DND-41 (cell line): Measurements from ENCODE around the gene DNAH8.

Experiments used
- ATAC-seq: fragments of 200-7000 bp; cut with Tn5 transposase; 3 replicates; pipeline ENCODE4 v1.9.1; 2021; ENCODE audit warnings: low read depth; ENCODE audit not compliant: insufficient read depth
- DNase-seq: peaks from one replicate; pipeline ENCODE4 v3.0.0-alpha.2; 2020
- H2AFZ ChIP-seq: 2 replicates; pipeline ENCODE4 v1.6.0; 2012; ENCODE audit warnings: low read depth, low read length
- H3K27ac ChIP-seq: 2 replicates; pipeline ENCODE4 v1.5.1; 2012; ENCODE audit warnings: low read length, inconsistent platforms
- H3K27me3 ChIP-seq: fragments of 200-600 bp; sonication (generic); 2 replicates; pipeline ENCODE4 v1.6.0; 2012; ENCODE audit warnings: low read length, mild to moderate bottlenecking, inconsistent platforms; ENCODE audit not compliant: insufficient read depth, poor library complexity
- H3K36me3 ChIP-seq: 2 replicates; pipeline ENCODE4 v1.5.1; 2012; ENCODE audit warnings: low read length, inconsistent platforms; ENCODE audit not compliant: insufficient read depth
- H3K4me1 ChIP-seq: 2 replicates; pipeline ENCODE4 v1.5.1; 2012; ENCODE audit warnings: mild to moderate bottlenecking, low read length; ENCODE audit not compliant: insufficient read depth
- H3K4me2 ChIP-seq: 2 replicates; pipeline ENCODE4 v1.6.0; 2012; ENCODE audit warnings: mild to moderate bottlenecking, moderate library complexity, low read length, inconsistent platforms; ENCODE audit not compliant: insufficient read depth
- H3K4me3 ChIP-seq, 2 experiments: fragments of 200-600 bp in 1 of 2; shearing (Covaris generic) in 1 of 2; 2 replicates each; pipeline ENCODE4 v1.5.1; 2012 to 2016; ENCODE audit warnings: inconsistent platforms in 2 of 2, low read length in 2 of 2, mild to moderate bottlenecking in 2 of 2, low read depth in 1 of 2, moderate library complexity in 1 of 2
- H3K79me2 ChIP-seq: 2 replicates; pipeline ENCODE4 v1.6.0; 2012; ENCODE audit warnings: low read length, inconsistent platforms; ENCODE audit not compliant: insufficient read depth
- H3K9ac ChIP-seq: 2 replicates; pipeline ENCODE4 v1.6.0; 2012; ENCODE audit warnings: low read depth, mild to moderate bottlenecking, inconsistent platforms, low read length, moderate library complexity
- H3K9me3 ChIP-seq: 2 replicates; pipeline ENCODE4 v1.5.1; 2012; ENCODE audit warnings: low read length, moderate library complexity, mild to moderate bottlenecking, inconsistent platforms; ENCODE audit not compliant: insufficient read depth, severe bottlenecking
- H4K20me1 ChIP-seq: 2 replicates; pipeline ENCODE4 v1.6.0; 2012; ENCODE audit warnings: low read length; ENCODE audit not compliant: insufficient read depth
- EZH2 ChIP-seq: IDR thresholded peaks from 3 replicates; pipeline ENCODE4 v1.6.1; 2012; ENCODE audit warnings: borderline replicate concordance, low read depth, mild to moderate bottlenecking, moderate library complexity, low read length, inconsistent platforms; ENCODE audit not compliant: severe bottlenecking
- TF ChIP-seq, protein P1 (sequence below): IDR thresholded peaks from 2 replicates; pipeline ENCODE4 v1.5.1; 2012; ENCODE audit warnings: borderline replicate concordance, low read length, moderate library complexity, mild to moderate bottlenecking; ENCODE audit not compliant: poor library complexity, severe bottlenecking; ENCODE audit errors: extremely low read depth

The DNAH8 gene

DNA sequence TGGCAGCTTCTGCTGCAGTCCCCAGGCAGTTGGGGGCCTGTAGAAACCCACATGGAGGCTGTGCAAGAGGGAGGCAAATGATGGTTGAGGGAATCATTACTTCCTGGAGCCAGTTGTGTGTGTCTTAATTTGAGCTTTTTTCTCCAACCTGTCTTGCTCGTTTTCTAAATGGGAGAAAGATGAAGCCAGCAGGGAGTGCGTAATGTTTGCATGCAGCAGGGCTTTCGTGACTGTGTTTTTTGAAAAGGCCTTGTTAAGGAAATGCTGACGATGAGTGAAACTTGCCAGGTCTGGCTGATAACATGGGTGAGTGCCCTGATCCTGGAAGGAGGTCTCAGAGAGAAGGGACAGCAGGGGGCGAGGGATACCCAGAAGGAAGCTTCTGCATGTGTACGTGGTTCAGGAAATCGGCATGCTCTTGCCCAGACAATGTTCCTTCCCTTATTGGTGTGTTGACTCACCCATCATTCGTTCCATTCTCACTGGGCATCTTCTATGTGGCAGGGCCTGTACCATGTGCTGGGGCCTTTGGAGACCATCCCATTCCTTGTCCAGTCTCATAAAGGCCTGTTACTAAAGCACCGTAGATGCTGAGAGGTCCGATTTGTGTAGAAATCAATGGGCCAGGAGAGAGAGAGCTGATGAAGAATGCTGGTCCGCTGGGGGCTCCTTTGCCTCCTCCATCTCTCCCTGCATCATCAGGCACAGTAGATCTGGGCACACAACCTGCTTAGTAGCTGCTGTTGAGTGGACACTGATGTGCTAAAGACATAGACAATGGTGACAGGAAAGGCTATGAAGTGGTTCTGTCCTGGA, 360.9 kb downstream of the DNAH8 start:
- no peaks in the 10 kb centered on the region for H3K9me3 ChIP-seq
- H2AFZ ChIP-seq: no peak overlapping the region
- no peak overlapping the region for H3K9ac ChIP-seq
- no peak overlapping the region for H3K27ac ChIP-seq
- no peaks in the 10 kb centered on the region for H3K4me1 ChIP-seq
- H3K79me2 ChIP-seq: no peaks in the 10 kb centered on the region
- TF ChIP-seq, protein P1, sequence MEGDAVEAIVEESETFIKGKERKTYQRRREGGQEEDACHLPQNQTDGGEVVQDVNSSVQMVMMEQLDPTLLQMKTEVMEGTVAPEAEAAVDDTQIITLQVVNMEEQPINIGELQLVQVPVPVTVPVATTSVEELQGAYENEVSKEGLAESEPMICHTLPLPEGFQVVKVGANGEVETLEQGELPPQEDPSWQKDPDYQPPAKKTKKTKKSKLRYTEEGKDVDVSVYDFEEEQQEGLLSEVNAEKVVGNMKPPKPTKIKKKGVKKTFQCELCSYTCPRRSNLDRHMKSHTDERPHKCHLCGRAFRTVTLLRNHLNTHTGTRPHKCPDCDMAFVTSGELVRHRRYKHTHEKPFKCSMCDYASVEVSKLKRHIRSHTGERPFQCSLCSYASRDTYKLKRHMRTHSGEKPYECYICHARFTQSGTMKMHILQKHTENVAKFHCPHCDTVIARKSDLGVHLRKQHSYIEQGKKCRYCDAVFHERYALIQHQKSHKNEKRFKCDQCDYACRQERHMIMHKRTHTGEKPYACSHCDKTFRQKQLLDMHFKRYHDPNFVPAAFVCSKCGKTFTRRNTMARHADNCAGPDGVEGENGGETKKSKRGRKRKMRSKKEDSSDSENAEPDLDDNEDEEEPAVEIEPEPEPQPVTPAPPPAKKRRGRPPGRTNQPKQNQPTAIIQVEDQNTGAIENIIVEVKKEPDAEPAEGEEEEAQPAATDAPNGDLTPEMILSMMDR: no peak
- TF ChIP-seq EZH2: no peak
- peaks cover 3% of the 10 kb centered on the region; the same call in 1 of the 2 replicates for H4K20me1 ChIP-seq
- H3K4me3 ChIP-seq: no peak overlapping the region
- no peaks in the 10 kb centered on the region for H3K36me3 ChIP-seq
- DNase-seq (no peak), ATAC-seq (no peak)
- no peak overlapping the region for H3K4me2 ChIP-seq
- H3K27me3 ChIP-seq: no peaks in the 10 kb centered on the region

- H3K4me2 ChIP-seq: no peak overlapping the region
- H3K36me3 ChIP-seq: no peaks in the 10 kb centered on the region
- no peaks in the 10 kb centered on the region for H3K4me1 ChIP-seq
- H3K27ac ChIP-seq: no peak overlapping the region
- no peak overlapping the region for H2AFZ ChIP-seq
- H3K79me2 ChIP-seq: no peaks in the 10 kb centered on the region
- DNase-seq (no peak), ATAC-seq (no peak)
- no peak overlapping the region for H3K4me3 ChIP-seq
- H3K9ac ChIP-seq: no peak overlapping the region
- no peak for TF ChIP-seq EZH2
- TF ChIP-seq, protein P1: no peak
- no peaks in the 10 kb centered on the region for H3K27me3 ChIP-seq
- H3K9me3 ChIP-seq: no peaks in the 10 kb centered on the region
- H4K20me1 ChIP-seq: peaks cover 3% of the 10 kb centered on the region; the same call in 1 of the 2 replicates
Observed at GRCh38 chr6:39076623-39077535, 361.8 kb downstream of the DNAH8 start.

DNA sequence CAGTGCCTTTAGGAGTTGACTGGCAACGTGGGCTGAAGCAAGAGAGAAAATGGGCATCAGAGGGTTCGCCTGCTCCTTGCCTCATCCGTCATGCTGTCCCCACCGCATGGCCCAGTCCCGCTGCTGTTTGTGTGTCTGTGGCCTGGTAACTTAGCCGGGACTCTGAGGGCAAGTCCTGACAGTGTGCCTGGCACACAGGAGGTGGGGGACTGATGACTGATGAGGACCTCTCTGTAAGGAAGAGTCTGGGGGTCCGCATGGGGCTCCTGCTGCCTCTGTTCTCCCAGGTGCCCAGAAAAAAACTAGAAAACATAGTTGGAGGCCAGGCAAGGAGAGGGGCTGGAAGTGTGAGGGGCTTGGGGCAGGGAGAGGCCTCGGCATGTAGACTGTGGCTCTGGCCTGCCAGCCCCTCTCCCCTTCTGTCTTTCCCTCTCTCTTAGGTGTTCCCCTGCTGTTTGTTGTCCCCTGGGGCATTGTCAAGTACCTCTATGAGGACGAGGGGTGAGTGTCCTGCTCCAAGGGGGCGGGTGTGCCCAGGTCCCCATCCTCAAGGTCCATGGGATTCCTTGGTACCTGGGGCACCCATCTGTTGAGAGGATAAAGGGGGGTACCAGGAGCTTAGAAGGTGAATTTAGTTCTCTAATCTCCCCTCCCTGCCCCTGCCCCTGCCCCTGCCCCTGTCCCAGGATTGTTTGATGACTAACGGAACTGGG, 362.9 kb downstream of the DNAH8 start:
- Histone ChIP-seq H3K4me3 (no peak overlapping the region), H3K9me3 (no peaks in the 10 kb centered on the region), H3K27me3 (no peaks in the 10 kb centered on the region), H4K20me1 (peaks cover 3% of the 10 kb centered on the region; the same call in 1 of the 2 replicates), H3K36me3 (no peaks in the 10 kb centered on the region), H3K79me2 (no peaks in the 10 kb centered on the region), H3K4me2 (no peak overlapping the region), H2AFZ (no peak overlapping the region), H3K27ac (no peak overlapping the region), H3K9ac (no peak overlapping the region), H3K4me1 (no peaks in the 10 kb centered on the region)
- TF ChIP-seq, protein P1: no peak
- no peak for TF ChIP-seq EZH2
- no peak for DNase-seq
- ATAC-seq: no peak
